ENCODE data around the gene SPAG9. TPM values are rescaled to one million over a fixed set of nuclear protein-coding genes. Genes with fewer than 3 reads are reported as not detected.

SPAG9 gene
- total RNA-seq, 4 donors from 2014 or later: 39.4 to 211 (median 107) TPM

- Histone ChIP-seq H3K27ac (no peak overlapping the region), H3K4me1 (peaks cover 0 to 5% of the 10 kb centered on the region in 2 donors), H3K4me3 (no peak overlapping the region), H3K9me3 (no peaks in the 10 kb centered on the region), H3K27me3 (no peaks in the 10 kb centered on the region), H3K36me3 (no peaks in the 10 kb centered on the region)
- intact Hi-C loops (cut with DNase I; ENCODE audit: low total_unique reads): no loop called here
- TF ChIP-seq CTCF (IDR thresholded peaks at IDR 0.05): no peak
- no peak for TF ChIP-seq POLR2A (IDR thresholded peaks at IDR 0.05)
- DNase-seq: no peak
Measured at GRCh38 chr17:50957600-50958575, 162.8 kb downstream of the SPAG9 start.

- H3K4me3 ChIP-seq: no peak overlapping the region
- no peaks in the 10 kb centered on the region for H3K36me3 ChIP-seq
- intact Hi-C loops (cut with DNase I; ENCODE audit: low total_unique reads): no loop called here
- TF ChIP-seq POLR2A (IDR thresholded peaks at IDR 0.05) (no peak), CTCF (IDR thresholded peaks at IDR 0.05) (peak; percentile 63 to 70 (median 68))
- DNase-seq: peak; percentile 60 to 69
- no peaks in the 10 kb centered on the region for H3K9me3 ChIP-seq
- peaks cover 0 to 5% of the 10 kb centered on the region in 2 donors for H3K4me1 ChIP-seq
- H3K27me3 ChIP-seq: no peaks in the 10 kb centered on the region
- H3K27ac ChIP-seq: peak overlapping the region; percentile 68 to 72
Measured at GRCh38 chr17:50956750-50957523, 163.7 kb downstream of the SPAG9 start.

- H3K36me3 ChIP-seq: no peaks in the 10 kb centered on the region
- intact Hi-C loops (cut with DNase I; ENCODE audit: low total_unique reads): no loop called here
- no peak for DNase-seq
- H3K27ac ChIP-seq: peak overlapping the region; percentile 68 to 72
- peaks cover 0 to 5% of the 10 kb centered on the region in 2 donors for H3K4me1 ChIP-seq
- no peaks in the 10 kb centered on the region for H3K9me3 ChIP-seq
- H3K27me3 ChIP-seq: no peaks in the 10 kb centered on the region
- TF ChIP-seq CTCF (IDR thresholded peaks at IDR 0.05): no peak
- TF ChIP-seq POLR2A (IDR thresholded peaks at IDR 0.05): no peak
- no peak overlapping the region for H3K4me3 ChIP-seq
Measured at GRCh38 chr17:50956409-50956749, 164.3 kb downstream of the SPAG9 start.

GRCh38 chr17:50955667-50956120 lies 165.0 kb downstream of the SPAG9 start:
- H3K4me3 ChIP-seq: no peak overlapping the region
- H3K36me3 ChIP-seq: no peaks in the 10 kb centered on the region
- H3K9me3 ChIP-seq: no peaks in the 10 kb centered on the region
- H3K4me1 ChIP-seq: peaks cover 0 to 5% of the 10 kb centered on the region in 2 donors
- peak overlapping the region; percentile 68 to 72 for H3K27ac ChIP-seq
- H3K27me3 ChIP-seq: no peaks in the 10 kb centered on the region
- no peak for DNase-seq
- TF ChIP-seq CTCF (IDR thresholded peaks at IDR 0.05) (no peak), POLR2A (IDR thresholded peaks at IDR 0.05) (no peak)
- intact Hi-C loops (cut with DNase I; ENCODE audit: low total_unique reads): no loop called here
